ENCODE data around the gene SMYD3. TPM values are rescaled to one million over a fixed set of nuclear protein-coding genes. Genes with fewer than 3 reads are reported as not detected.
A peak's percentile ranks its signal among the peaks of the same experiment; 100 is the strongest.

The SMYD3 gene
- total RNA-seq, 3 donors from 2014 or later (not counting 1 experiment from before 2014, with no cell fraction given) = 43.6 to 48.0 (median 46.1) TPM

- no peak for ATAC-seq
- Mint-ChIP-seq H3K4me1 (peaks cover 17 to 20% of the 10 kb centered on the region in 2 donors), H3K27ac (no peak overlapping the region), H3K4me3 (no peak overlapping the region), H3K9me3 (no peaks in the 10 kb centered on the region), H3K36me3 (no peaks in the 10 kb centered on the region), H3K27me3 (ENCODE audit: low read depth in 2 of 2) (no peaks in the 10 kb centered on the region)
- TF ChIP-seq CTCF (IDR thresholded peaks at IDR 0.05) = no peak
- Histone ChIP-seq H3K4me3 (ENCODE audit: low read length) (no peak overlapping the region), H3K27ac (ENCODE audit: low read length) (no peak overlapping the region), H3K4me1 (ENCODE audit: control insufficient read depth, insufficient read depth, low read length) (peaks cover 13% of the 10 kb centered on the region), H3K36me3 (ENCODE audit: control insufficient read depth, insufficient read depth, low read length) (no peaks in the 10 kb centered on the region), H3K9me3 (ENCODE audit: control insufficient read depth, insufficient read depth, low read length) (peaks cover 9% of the 10 kb centered on the region), H3K27me3 (ENCODE audit: control insufficient read depth, insufficient read depth, low read length) (no peaks in the 10 kb centered on the region)
- 85% methylated on average over 13 of the region's 13 CpGs for WGBS (ENCODE audit: insufficient coverage)
- intact Hi-C loops (cut with micrococcal nuclease) = no loop called here
- DNase-seq = no peak
Measured at GRCh38 chr1:246510147-246511030, 3.3 kb upstream of the SMYD3 start.

GRCh38 chr1:246508897-246509688, 2.0 kb upstream of the SMYD3 start:
- H3K4me1 Mint-ChIP-seq = peaks cover 17 to 24% of the 10 kb centered on the region in 2 donors
- no peak overlapping the region for H3K27ac Mint-ChIP-seq
- TF ChIP-seq CTCF (IDR thresholded peaks at IDR 0.05) = no peak
- 92% methylated on average over 26 of the region's 26 CpGs for WGBS (ENCODE audit: insufficient coverage)
- peaks cover 13% of the 10 kb centered on the region for H3K4me1 ChIP-seq (ENCODE audit: control insufficient read depth, insufficient read depth, low read length)
- no peaks in the 10 kb centered on the region for H3K9me3 Mint-ChIP-seq
- DNase-seq = no peak
- no peaks in the 10 kb centered on the region for H3K36me3 ChIP-seq (ENCODE audit: control insufficient read depth, insufficient read depth, low read length)
- H3K36me3 Mint-ChIP-seq = no peaks in the 10 kb centered on the region
- H3K9me3 ChIP-seq (ENCODE audit: control insufficient read depth, insufficient read depth, low read length) = no peaks in the 10 kb centered on the region
- H3K4me3 ChIP-seq (ENCODE audit: low read length) = no peak overlapping the region
- no peaks in the 10 kb centered on the region for H3K27me3 Mint-ChIP-seq (ENCODE audit: low read depth in 2 of 2)
- no peak overlapping the region for H3K27ac ChIP-seq (ENCODE audit: low read length)
- no peak overlapping the region for H3K4me3 Mint-ChIP-seq
- no peaks in the 10 kb centered on the region for H3K27me3 ChIP-seq (ENCODE audit: control insufficient read depth, insufficient read depth, low read length)
- no peak for ATAC-seq
- intact Hi-C loops (cut with micrococcal nuclease) = no loop called here

GRCh38 chr1:246506367-246506673, 759 bp downstream of the SMYD3 start:
- intact Hi-C loops (cut with micrococcal nuclease) = loop anchor here (2.0 kb wide), 1 partner anchor 60 kb away; the partner anchor contains the start of genes CNST and TFB2M
- no peaks in the 10 kb centered on the region for H3K9me3 ChIP-seq (ENCODE audit: control insufficient read depth, insufficient read depth, low read length)
- Mint-ChIP-seq H3K36me3 (no peaks in the 10 kb centered on the region), H3K4me3 (peak overlapping the region; percentile 91), H3K4me1 (peaks cover 24 to 39% of the 10 kb centered on the region in 2 donors), H3K27ac (peak overlapping the region; percentile 39 to 69), H3K9me3 (no peaks in the 10 kb centered on the region), H3K27me3 (ENCODE audit: low read depth in 2 of 2) (no peaks in the 10 kb centered on the region)
- no peak for DNase-seq
- TF ChIP-seq CTCF (IDR thresholded peaks at IDR 0.05) = no peak
- peaks cover 13% of the 10 kb centered on the region for H3K4me1 ChIP-seq (ENCODE audit: control insufficient read depth, insufficient read depth, low read length)
- peak overlapping the region; percentile 78 for H3K4me3 ChIP-seq (ENCODE audit: low read length)
- H3K36me3 ChIP-seq (ENCODE audit: control insufficient read depth, insufficient read depth, low read length) = no peaks in the 10 kb centered on the region
- no peak overlapping the region for H3K27ac ChIP-seq (ENCODE audit: low read length)
- WGBS (ENCODE audit: insufficient coverage) = 6% methylated on average over 9 of the region's 9 CpGs
- H3K27me3 ChIP-seq (ENCODE audit: control insufficient read depth, insufficient read depth, low read length) = no peaks in the 10 kb centered on the region
- ATAC-seq = peak in 2 of 3 donors; percentile 0 to 4

Measured in natural killer cell (primary cell).